Endothelial cell (in vitro differentiated cells): Measurements from ENCODE around the gene ERI3. TPM values are rescaled to one million over a fixed set of nuclear protein-coding genes. Genes with fewer than 3 reads are reported as not detected.

Experiments used
- DNase-seq: peaks from one replicate; pipeline ENCODE4 v3.0.0; 2021; ENCODE audit warnings: low spot score
- H3K27ac Mint-ChIP-seq: one replicate; pipeline ENCODE4 v1.8.0; 2021; ENCODE audit warnings: mixed read lengths, inconsistent platforms; ENCODE audit not compliant: unreplicated experiment
- H3K27me3 Mint-ChIP-seq: one replicate; pipeline ENCODE4 v1.8.0; 2021; ENCODE audit warnings: mild to moderate bottlenecking, moderate library complexity, mixed read lengths, inconsistent platforms; ENCODE audit not compliant: unreplicated experiment
- H3K36me3 Mint-ChIP-seq: one replicate; pipeline ENCODE4 v1.8.0; 2021; ENCODE audit warnings: mild to moderate bottlenecking, low read depth, mixed read lengths, inconsistent platforms; ENCODE audit not compliant: unreplicated experiment
- H3K4me1 Mint-ChIP-seq: one replicate; pipeline ENCODE4 v1.8.0; 2021; ENCODE audit warnings: mild to moderate bottlenecking, mixed read lengths, inconsistent platforms; ENCODE audit not compliant: unreplicated experiment
- H3K4me3 Mint-ChIP-seq: one replicate; pipeline ENCODE4 v1.8.0; 2021; ENCODE audit warnings: mild to moderate bottlenecking, mixed read lengths, inconsistent platforms; ENCODE audit not compliant: unreplicated experiment
- H3K9me3 Mint-ChIP-seq: one replicate; pipeline ENCODE4 v1.8.0; 2021; ENCODE audit warnings: mixed read lengths, inconsistent platforms; ENCODE audit not compliant: unreplicated experiment
- total RNA-seq: library from RNA; stranded (reverse); fragmentation: NEBNext Ultra II Directional; extraction: Animal tissue kit (Norgen Biotek cat#: 25700); gene quantifications from one replicate; pipeline ENCODE4 v1.2.1, GENCODE V29; 2021; ENCODE audit not compliant: unreplicated experiment
- TF ChIP-seq, protein P1 (sequence below): fragments of 200-600 bp; sonication (generic); IDR thresholded peaks from one replicate; pipeline ENCODE4 v1.5.0; 2021; ENCODE audit warnings: antibody characterized with exemption; ENCODE audit not compliant: unreplicated experiment

The ERI3 gene
- total RNA-seq, 1 donor from 2014 or later = 42.6 TPM

DNA sequence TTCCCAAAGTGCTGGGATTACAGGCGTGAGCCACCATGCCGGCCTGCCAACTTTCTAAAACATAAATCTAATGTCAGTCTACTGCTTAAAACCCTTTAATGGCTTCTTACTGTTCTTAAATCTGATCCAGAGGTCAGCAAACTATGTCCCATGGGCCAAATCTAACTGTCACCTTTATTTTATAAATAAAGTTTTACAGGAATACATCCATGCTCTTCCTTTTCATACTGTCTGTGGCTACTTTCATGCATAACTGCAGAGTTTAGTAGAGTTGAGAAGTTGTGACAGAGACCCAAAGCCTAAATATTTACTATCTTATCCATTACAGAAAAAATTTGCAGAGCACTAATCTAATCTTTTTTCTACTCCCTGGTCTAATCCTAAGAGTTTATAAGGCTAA is 3.8 kb downstream of the ERI3 start:
- Mint-ChIP-seq H3K36me3 (no peaks in the 10 kb centered on the region), H3K27me3 (peaks cover 6% of the 10 kb centered on the region), H3K9me3 (no peaks in the 10 kb centered on the region), H3K4me3 (no peak overlapping the region), H3K4me1 (peaks cover 18% of the 10 kb centered on the region), H3K27ac (no peak overlapping the region)
- no peak for DNase-seq
- TF ChIP-seq, protein P1, sequence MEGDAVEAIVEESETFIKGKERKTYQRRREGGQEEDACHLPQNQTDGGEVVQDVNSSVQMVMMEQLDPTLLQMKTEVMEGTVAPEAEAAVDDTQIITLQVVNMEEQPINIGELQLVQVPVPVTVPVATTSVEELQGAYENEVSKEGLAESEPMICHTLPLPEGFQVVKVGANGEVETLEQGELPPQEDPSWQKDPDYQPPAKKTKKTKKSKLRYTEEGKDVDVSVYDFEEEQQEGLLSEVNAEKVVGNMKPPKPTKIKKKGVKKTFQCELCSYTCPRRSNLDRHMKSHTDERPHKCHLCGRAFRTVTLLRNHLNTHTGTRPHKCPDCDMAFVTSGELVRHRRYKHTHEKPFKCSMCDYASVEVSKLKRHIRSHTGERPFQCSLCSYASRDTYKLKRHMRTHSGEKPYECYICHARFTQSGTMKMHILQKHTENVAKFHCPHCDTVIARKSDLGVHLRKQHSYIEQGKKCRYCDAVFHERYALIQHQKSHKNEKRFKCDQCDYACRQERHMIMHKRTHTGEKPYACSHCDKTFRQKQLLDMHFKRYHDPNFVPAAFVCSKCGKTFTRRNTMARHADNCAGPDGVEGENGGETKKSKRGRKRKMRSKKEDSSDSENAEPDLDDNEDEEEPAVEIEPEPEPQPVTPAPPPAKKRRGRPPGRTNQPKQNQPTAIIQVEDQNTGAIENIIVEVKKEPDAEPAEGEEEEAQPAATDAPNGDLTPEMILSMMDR = no peak

DNA sequence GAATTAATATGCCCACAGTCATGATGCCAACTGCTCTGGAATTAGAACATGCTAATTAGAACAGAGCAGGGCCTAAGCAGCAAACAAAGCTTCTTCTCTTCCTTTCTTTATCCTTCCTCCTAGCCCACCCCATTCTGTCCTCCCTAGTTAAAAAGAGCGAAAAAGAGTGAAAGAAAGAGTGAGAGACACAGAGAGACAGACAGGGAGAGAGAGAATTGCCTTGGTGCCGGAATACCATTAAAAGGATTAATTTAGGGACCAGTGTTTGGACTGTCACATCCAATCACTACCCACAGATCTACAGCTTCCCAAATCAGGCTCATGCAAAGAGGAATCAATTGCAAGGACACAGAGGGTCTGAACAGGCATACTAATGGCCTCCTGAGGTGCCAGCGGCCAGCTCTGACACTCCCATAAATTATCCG is 7.0 kb downstream of the ERI3 start:
- Mint-ChIP-seq H3K9me3 (no peaks in the 10 kb centered on the region), H3K27me3 (peaks cover 4% of the 10 kb centered on the region), H3K4me1 (no peaks in the 10 kb centered on the region), H3K27ac (no peak overlapping the region), H3K4me3 (no peak overlapping the region), H3K36me3 (no peaks in the 10 kb centered on the region)
- DNase-seq = no peak
- TF ChIP-seq, protein P1 = no peak

DNA sequence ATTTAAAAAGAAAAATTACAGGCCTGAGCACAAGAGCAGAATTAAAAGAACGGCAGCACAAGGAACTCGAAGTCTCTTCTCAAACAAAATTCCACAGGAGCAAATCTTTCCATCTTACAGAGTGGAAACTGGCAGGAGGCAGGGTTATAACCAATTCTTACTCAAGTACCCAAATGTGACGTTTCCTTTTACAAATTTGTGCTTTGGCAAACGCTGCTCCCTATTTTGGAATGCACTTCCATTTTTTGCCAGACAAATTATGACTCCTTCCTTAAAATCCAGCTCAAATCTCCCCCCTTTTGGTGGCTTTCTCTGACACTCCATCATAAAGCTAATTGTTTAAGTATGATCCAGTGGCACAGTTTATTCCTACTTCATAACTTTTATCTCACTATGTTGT is 7.8 kb downstream of the ERI3 start:
- H3K27ac Mint-ChIP-seq = no peak overlapping the region
- H3K4me3 Mint-ChIP-seq = no peak overlapping the region
- no peaks in the 10 kb centered on the region for H3K4me1 Mint-ChIP-seq
- DNase-seq = no peak
- peaks cover 4% of the 10 kb centered on the region for H3K27me3 Mint-ChIP-seq
- H3K36me3 Mint-ChIP-seq = no peaks in the 10 kb centered on the region
- H3K9me3 Mint-ChIP-seq = no peaks in the 10 kb centered on the region
- TF ChIP-seq, protein P1 = no peak

DNA sequence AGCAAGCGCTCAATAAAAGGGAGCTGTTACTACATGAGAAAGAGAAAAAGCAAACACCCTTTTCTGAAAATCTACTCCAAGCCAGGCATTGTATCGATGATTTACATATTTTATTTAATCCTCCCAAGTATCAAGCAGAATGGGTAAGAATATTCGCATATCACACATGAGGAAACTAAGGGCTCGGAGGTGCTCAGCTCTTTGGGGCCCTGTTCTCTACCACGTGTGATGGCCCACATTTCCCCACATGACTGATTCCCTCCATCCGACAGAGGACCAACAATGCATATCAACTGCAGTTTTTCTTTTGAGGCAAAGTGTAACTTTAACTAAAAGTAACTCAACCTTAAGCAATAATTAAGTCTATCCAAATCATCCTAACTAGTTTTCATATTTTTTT is 8.2 kb downstream of the ERI3 start:
- TF ChIP-seq, protein P1 = no peak
- Mint-ChIP-seq H3K27ac (no peak overlapping the region), H3K36me3 (no peaks in the 10 kb centered on the region), H3K27me3 (peaks cover 4% of the 10 kb centered on the region), H3K4me1 (peaks cover 3% of the 10 kb centered on the region), H3K4me3 (no peak overlapping the region), H3K9me3 (no peaks in the 10 kb centered on the region)
- DNase-seq = no peak

DNA sequence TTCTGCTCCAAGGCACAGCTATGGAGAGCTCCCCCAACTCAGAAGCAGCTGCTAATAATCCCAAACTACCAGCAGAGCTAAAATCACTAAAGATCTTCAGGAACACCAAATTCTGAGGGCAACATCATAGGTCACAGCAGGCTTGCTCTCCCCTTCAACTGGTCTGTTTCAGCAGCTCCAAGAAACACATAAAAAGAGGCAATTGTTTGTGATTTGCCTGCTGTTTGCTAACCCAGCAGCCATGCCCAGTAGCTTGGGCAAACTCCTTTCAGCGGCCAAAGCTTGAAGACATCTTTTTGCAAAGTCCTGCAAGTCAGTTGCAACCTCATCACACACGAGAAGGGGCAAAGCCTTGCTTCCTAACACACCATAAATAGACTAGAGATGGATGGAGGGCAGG is 8.9 kb downstream of the ERI3 start:
- Mint-ChIP-seq H3K9me3 (no peaks in the 10 kb centered on the region), H3K4me1 (peaks cover 4% of the 10 kb centered on the region), H3K36me3 (no peaks in the 10 kb centered on the region), H3K4me3 (no peak overlapping the region), H3K27ac (no peak overlapping the region), H3K27me3 (peaks cover 3% of the 10 kb centered on the region)
- TF ChIP-seq, protein P1 = no peak
- no peak for DNase-seq
